K562 (cell line): Measurements from ENCODE around the gene HMGN1. TPM values are rescaled to one million over a fixed set of nuclear protein-coding genes. Genes with fewer than 3 reads are reported as not detected.

ENCODE experiments used
- CXXC5 ChIP-seq: fragments of 250-450 bp; sonication (Bioruptor Pico); IDR thresholded peaks from 2 replicates; pipeline ENCODE4 v1.8.0; 2022; ENCODE audit warnings: inconsistent platforms, mild to moderate bottlenecking, moderate library complexity
- DDX20 ChIP-seq: fragments of 450-650 bp; IDR thresholded peaks from 2 replicates; pipeline ENCODE4 v1.6.1; 2016; ENCODE audit warnings: missing genetic modification characterization, low read depth, mild to moderate bottlenecking, missing compliant biosample characterization, moderate library complexity
- DMBX1 ChIP-seq: fragments of 250-450 bp; sonication (Bioruptor Pico); IDR thresholded peaks from 2 replicates; pipeline ENCODE4 v1.8.0; 2022; ENCODE audit warnings: inconsistent platforms, mild to moderate bottlenecking, moderate library complexity, borderline replicate concordance
- GMEB1 ChIP-seq: fragments of 250-450 bp; sonication (Bioruptor Pico); IDR thresholded peaks from 2 replicates; pipeline ENCODE4 v1.4.0; 2020; ENCODE audit warnings: mild to moderate bottlenecking
- HINFP ChIP-seq: fragments of 450-650 bp; conservative IDR thresholded peaks from 2 replicates; pipeline ENCODE4 v1.6.1; 2016; ENCODE audit warnings: missing genetic modification characterization, low read depth, mild to moderate bottlenecking, control low read depth, missing compliant biosample characterization
- KDM2B ChIP-seq: fragments of 250-450 bp; sonication (Bioruptor Pico); IDR thresholded peaks from 2 replicates; pipeline ENCODE4 v1.8.0; 2021; ENCODE audit warnings: mild to moderate bottlenecking, moderate library complexity
- MAZ ChIP-seq, 2 experiments: fragments of 450-650 bp in 1 of 2; sonication (generic) in 1 of 2; formaldehyde crosslinking; IDR thresholded peaks in 1 of 2; conservative IDR thresholded peaks in 1 of 2; 2 replicates each; pipeline versions ENCODE4 v1.4.0 to v1.5.0; 2020; ENCODE audit warnings: mild to moderate bottlenecking in 1 of 2, missing genetic modification reagents in 1 of 2
- NFIX ChIP-seq: fragments of 250-450 bp; sonication (Bioruptor Pico); IDR thresholded peaks from 2 replicates; pipeline ENCODE4 v1.4.0; 2020; ENCODE audit warnings: low read depth, mild to moderate bottlenecking, moderate library complexity
- RFX7 ChIP-seq: fragments of 250-450 bp; sonication (Bioruptor Pico); IDR thresholded peaks from 2 replicates; pipeline ENCODE4 v1.5.1; 2021; ENCODE audit warnings: mild to moderate bottlenecking
- TCF15 ChIP-seq: fragments of 250-450 bp; sonication (Bioruptor Pico); IDR thresholded peaks from 2 replicates; pipeline ENCODE4 v1.8.0; 2022; ENCODE audit warnings: moderate library complexity, mild to moderate bottlenecking, inconsistent platforms
- TFE3 ChIP-seq: fragments of 450-650 bp; formaldehyde crosslinking; IDR thresholded peaks from 2 replicates; pipeline ENCODE4 v1.4.0; 2020; ENCODE audit warnings: mild to moderate bottlenecking, mixed read lengths
- ZBTB9 ChIP-seq: fragments of 450-650 bp; formaldehyde crosslinking; IDR thresholded peaks from 2 replicates; pipeline ENCODE4 v1.4.0; 2020; ENCODE audit warnings: mild to moderate bottlenecking, moderate library complexity
- ZNF133 ChIP-seq: fragments of 250-450 bp; sonication (Bioruptor Pico); IDR thresholded peaks from 2 replicates; pipeline ENCODE4 v1.4.0; 2020; ENCODE audit warnings: mild to moderate bottlenecking
- ZNF3 ChIP-seq: fragments of 250-450 bp; sonication (Bioruptor Pico); IDR thresholded peaks from 2 replicates; pipeline ENCODE4 v1.5.0; 2021; ENCODE audit warnings: mild to moderate bottlenecking, moderate library complexity
- ZNF445 ChIP-seq: fragments of 250-450 bp; sonication (Bioruptor Pico); IDR thresholded peaks from 2 replicates; pipeline ENCODE4 v1.4.0; 2020; ENCODE audit warnings: low read depth, mild to moderate bottlenecking, moderate library complexity
- ZNF592 ChIP-seq: fragments of 450-650 bp; IDR thresholded peaks from 2 replicates; pipeline ENCODE4 v1.6.1; 2017; ENCODE audit warnings: antibody characterized with exemption, mild to moderate bottlenecking
- polyA plus RNA-seq, 8 experiments: library from polyadenylated mRNA; depleted of rRNA in 4 of 8; stranded (reverse) in 5 of 8; unstranded in 3 of 8; fragments of >200 nt; fragmentation: Nextera tagmentation in 2 of 8; fragmentation: Illumina TruSeq in 1 of 8; extraction: Ambion mirVana in 2 of 8; extraction: Trizol in 1 of 8; gene quantifications; 2 replicates each; pipeline versions ENCODE4 v1.2.1 to v1.2.3, GENCODE V29; 2011 to 2014; ENCODE audit warnings: inconsistent platforms in 1 of 8, missing spikeins in 1 of 8
- total RNA-seq, 7 experiments: library from RNA; depleted of rRNA in 6 of 7; stranded (reverse); fragments of >200 nt in 6 of 7; fragmentation: Illumina TruSeq in 2 of 7; extraction: Trizol in 2 of 7; gene quantifications; 2 replicates each; pipeline versions ENCODE4 v1.2.1 to v1.2.3, GENCODE V29; 2011 to 2021; ENCODE audit warnings: low replicate concordance in 1 of 7

HMGN1 gene
- total and polyA plus RNA-seq, 9 of the 15 experiments (the other 6 are each of a cell fraction or from before 2014, with no cell fraction given): 124 to 626 (median 498) TPM

GRCh38 chr21:39359382-39359781 is 10.5 kb upstream of the HMGN1 start (continued):
- TF ChIP-seq MAZ (CRISPR knock-in tag; conservative IDR thresholded peaks at IDR 0.05 in 1 of 2, IDR thresholded peaks at IDR 0.05 in 1 of 2) (peak in 1 of 2 experiments; percentile 84; a peak in 2 of 4 replicates), NFIX (CRISPR knock-in tag) (peak; percentile 54), DDX20 (tag) (peak; percentile 93), CXXC5 (CRISPR knock-in tag) (peak; percentile 80), ZNF592 (peak; percentile 98), HINFP (tag) (peak; percentile 88), TFE3 (no peak; the same call in 1 of the 2 replicates), GMEB1 (CRISPR knock-in tag) (peak; percentile 71), KDM2B (CRISPR knock-in tag) (no peak), TCF15 (peak; percentile 66; the same call in 1 of the 2 replicates), ZNF445 (CRISPR knock-in tag) (peak; percentile 86; the same call in 1 of the 2 replicates), RFX7 (peak; percentile 90), ZNF133 (peak; percentile 87; the same call in 1 of the 2 replicates), ZBTB9 (CRISPR knock-in tag) (peak; percentile 96), ZNF3 (CRISPR knock-in tag) (0 out of 2 replicates have a peak, but pooled peaks have one; percentile 49), DMBX1 (CRISPR knock-in tag) (peak; percentile 96)
